HG02678 (cell line): ENCODE data around the gene FOXC2.
"Not testable (repeated sequence)": the region's sequence is repeated elsewhere in the genome, so short reads cannot be mapped to it uniquely, and the experiment has no call there.

Experiments
- ATAC-seq: cut with Tn5 transposase; IDR thresholded peaks from one replicate; pipeline ENCODE4 v1.9.1; 2021; ENCODE audit warnings: mild to moderate bottlenecking, moderate library complexity; ENCODE audit not compliant: unreplicated experiment

The FOXC2 gene

GRCh38 chr16:86585821-86586611 is 19.4 kb downstream of the FOXC2 start:
- no peak for ATAC-seq

DNA sequence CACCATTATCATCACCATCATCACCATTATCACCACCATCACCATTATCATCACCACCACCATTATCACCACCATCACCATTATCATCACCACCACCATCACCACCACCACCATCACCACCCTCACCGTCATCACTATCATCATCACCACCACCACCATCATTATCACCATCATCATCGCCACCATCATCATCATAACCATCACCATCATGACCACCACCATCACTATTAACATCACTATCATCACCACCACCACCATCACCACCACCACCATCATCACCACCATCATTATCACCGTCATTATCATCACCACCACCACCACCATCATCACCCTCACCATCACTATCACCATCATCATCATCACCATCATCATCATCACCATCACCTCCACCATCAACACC is 20.9 kb downstream of the FOXC2 start:
- ATAC-seq = no peak

- not testable (repeated sequence) for ATAC-seq
Observed at GRCh38 chr16:86587955-86588354, 21.3 kb downstream of the FOXC2 start.

GRCh38 chr16:86590501-86591144 is 24.0 kb downstream of the FOXC2 start:
- no peak for ATAC-seq

DNA sequence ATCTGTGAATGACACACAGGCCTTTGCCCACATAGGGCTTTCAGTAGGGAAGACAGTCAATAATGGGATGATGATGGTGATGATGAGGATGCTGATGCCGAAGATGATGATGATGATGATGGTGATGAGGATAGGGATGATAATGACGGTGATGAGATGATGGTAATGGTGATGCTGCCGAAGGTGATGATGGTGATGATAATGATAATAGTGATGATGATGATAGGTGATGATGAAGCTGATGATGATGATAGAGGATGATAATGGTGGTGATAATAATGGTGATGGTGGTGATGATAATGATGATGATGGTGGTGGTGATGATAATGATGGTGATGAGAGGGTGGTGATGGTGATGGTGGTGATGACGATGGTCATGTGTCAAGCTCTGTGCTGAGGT is 24.6 kb downstream of the FOXC2 start:
- ATAC-seq = no peak

GRCh38 chr16:86593913-86594620 is 27.4 kb downstream of the FOXC2 start:
- ATAC-seq = no peak

- no peak for ATAC-seq
Observed at GRCh38 chr16:86594721-86595120, 28.1 kb downstream of the FOXC2 start.

DNA sequence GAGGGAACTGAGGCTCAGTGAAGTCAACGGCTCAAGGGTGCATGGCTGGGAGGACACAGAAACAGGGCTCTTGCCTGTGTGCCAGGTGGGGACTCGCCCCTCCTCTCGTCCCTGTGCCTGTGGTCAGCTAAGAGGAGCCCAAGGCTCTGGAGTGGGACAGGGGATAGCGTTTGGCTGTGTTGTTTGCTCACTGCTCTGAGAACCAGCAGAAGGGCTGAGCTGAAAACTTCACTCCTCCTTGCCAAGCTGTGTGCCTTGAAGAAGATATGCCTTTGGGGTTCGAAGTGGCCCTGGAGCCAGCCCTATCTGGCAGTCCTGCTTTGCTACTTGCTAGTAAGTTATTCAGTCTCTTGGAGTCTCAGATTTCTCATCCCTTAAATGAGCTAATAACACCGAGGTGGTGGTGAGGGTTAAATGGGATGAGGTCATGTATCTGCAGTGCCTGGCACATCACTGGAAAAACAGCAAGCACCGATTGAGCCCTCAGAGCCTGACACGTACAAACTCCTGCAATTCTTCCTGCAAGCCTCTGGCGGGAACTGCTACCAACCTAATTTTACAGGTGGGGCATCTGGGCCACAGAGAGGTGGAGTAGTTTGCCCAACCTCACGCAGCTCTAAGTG is 29.5 kb downstream of the FOXC2 start:
- ATAC-seq = no peak

DNA sequence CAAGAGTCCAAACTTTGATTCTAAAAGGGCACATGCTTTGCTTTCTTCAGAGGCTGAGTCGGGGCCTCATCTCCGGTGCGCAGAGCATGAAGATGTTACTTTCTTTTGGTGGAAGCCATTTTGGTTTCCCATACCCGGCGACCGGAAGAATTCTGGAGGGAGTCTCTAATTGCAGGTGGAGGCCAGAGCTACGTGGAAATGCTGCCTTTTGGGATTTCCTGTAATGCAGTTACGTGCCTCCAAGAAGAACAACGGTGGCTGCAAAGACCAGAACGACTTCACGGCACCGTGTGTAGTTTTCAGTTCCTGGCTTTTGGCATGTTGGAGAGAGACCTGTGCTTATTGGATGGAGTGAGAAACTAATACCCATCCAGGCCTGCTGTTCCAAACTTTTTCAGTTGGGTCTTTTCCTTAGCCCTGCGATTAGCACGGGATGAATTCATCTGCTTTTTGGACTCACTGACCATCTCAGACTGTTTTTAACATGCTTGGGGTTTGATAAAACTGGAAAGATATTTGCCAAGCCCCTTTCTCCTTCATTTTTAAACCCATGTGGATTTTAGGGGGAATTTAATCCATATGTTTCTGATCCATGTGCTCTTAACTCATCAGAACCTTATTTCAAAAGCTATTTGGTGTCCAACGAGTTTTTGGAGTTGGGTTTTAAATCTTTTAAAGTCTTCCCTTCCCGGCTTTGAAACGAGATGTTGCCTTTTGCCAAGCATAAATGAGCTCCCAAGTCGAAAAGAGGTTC is 30.7 kb downstream of the FOXC2 start:
- ATAC-seq = no peak

GRCh38 chr16:86597880-86598606 is 31.4 kb downstream of the FOXC2 start:
- no peak for ATAC-seq

DNA sequence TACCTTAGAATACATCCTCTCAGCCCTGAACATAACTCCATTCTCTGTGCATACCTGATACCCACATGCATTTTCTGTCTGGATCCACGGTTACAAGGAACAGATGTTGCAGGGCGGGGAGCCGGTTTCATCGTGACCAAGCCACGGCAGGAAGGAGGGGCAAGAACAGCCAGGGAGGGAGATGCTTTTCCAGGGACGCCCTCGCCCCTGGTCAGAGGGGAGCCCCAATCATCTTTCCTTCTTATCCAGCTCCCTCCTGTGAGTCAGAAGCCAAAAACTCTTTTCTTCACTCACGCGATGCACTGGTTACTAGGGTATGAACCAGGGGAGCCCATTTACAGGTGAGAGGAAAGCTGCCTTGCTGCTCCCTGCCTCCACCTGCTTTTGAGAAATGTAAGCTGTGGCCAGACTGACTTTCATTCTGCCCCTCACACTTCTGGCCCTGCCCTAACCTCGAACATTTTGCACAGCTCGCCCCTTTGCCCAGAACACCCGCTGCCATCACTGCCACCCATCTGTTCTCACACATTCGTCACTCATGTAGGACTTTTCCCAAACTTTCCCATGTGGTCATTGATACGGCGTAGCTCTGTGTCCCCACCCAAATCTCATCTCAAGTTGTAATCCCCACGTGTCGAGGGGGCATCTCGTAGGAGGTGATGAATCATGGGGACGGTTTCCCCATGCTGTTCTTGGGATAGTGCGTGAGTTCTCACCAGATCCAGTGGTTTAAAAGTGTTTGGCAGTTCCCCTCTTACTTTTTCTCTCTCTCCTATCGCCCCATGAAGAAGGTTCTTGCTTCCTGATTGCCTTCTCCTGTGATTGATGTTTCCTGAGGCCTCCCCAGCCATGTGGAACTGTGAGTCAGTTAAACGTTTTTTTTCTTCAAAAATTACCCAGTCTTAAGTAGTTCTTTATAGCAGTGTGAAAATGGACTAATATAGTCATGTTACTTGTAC is 32.3 kb downstream of the FOXC2 start:
- ATAC-seq = no peak

GRCh38 chr16:86601356-86601755 is 34.7 kb downstream of the FOXC2 start:
- ATAC-seq = no peak

GRCh38 chr16:86602521-86602920 is 35.9 kb downstream of the FOXC2 start:
- no peak for ATAC-seq

- ATAC-seq = peak; percentile 87
Observed at GRCh38 chr16:86604436-86605193, 38.0 kb downstream of the FOXC2 start.

DNA sequence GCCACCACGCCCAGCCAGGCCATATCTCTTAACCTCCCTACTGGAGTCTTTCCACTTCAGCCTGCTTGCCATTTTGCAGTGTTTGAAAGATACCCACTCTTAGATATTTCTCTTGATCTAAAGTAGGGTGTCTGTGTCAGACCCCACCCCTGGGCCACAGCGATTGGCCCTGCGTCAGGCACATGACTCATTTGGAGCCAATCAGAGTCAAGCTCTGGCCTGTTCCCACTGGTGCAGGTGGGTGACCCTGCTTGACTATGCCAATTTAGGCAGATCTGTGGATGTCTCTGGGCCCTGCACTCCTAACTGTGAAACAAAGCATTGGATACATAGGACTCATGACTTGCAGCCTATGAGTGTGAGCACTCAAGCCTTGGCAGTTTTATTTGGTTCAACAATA is 39.3 kb downstream of the FOXC2 start:
- ATAC-seq = no peak

- ATAC-seq = no peak
Observed at GRCh38 chr16:86608301-86608747, 41.7 kb downstream of the FOXC2 start.

- ATAC-seq = no peak
Observed at GRCh38 chr16:86609115-86609514, 42.5 kb downstream of the FOXC2 start.

GRCh38 chr16:86609661-86610060 is 43.0 kb downstream of the FOXC2 start:
- ATAC-seq = no peak
